Measurements from ENCODE around the gene ZNF74. TPM values are rescaled to one million over a fixed set of nuclear protein-coding genes. Genes with fewer than 3 reads are reported as not detected.
A peak's percentile ranks its signal among the peaks of the same experiment; 100 is the strongest.

ZNF74 gene
- total and polyA plus RNA-seq, 12 donors, result 1.4 to 6.7 (median 4.4) TPM

DNA sequence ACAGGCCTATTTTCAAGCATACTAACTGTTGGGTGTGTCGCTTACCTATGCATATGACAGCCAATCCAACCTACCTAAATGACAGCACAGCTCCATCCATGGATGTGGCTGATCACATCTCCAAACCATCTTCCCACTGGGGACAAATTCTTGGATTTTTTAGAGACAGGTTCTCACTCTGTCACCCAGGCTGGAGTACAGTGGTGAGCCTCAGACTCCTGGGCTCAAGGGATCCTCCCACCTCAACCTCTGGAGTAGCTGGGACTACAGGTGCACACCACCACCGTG is 25.7 kb downstream of the ZNF74 start:
- H3K27ac ChIP-seq, result no peak overlapping the region
- H3K36me3 ChIP-seq, result no peaks in the 10 kb centered on the region
- H3K9me3 ChIP-seq, result no peaks in the 10 kb centered on the region
- TF ChIP-seq, protein P1, sequence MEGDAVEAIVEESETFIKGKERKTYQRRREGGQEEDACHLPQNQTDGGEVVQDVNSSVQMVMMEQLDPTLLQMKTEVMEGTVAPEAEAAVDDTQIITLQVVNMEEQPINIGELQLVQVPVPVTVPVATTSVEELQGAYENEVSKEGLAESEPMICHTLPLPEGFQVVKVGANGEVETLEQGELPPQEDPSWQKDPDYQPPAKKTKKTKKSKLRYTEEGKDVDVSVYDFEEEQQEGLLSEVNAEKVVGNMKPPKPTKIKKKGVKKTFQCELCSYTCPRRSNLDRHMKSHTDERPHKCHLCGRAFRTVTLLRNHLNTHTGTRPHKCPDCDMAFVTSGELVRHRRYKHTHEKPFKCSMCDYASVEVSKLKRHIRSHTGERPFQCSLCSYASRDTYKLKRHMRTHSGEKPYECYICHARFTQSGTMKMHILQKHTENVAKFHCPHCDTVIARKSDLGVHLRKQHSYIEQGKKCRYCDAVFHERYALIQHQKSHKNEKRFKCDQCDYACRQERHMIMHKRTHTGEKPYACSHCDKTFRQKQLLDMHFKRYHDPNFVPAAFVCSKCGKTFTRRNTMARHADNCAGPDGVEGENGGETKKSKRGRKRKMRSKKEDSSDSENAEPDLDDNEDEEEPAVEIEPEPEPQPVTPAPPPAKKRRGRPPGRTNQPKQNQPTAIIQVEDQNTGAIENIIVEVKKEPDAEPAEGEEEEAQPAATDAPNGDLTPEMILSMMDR (IDR thresholded peaks at IDR 0.05), result no peak
- peaks cover 13 to 32% (median 25%) of the 10 kb centered on the region in 9 donors for H3K4me1 ChIP-seq
- H3K4me3 ChIP-seq, result no peak overlapping the region
- WGBS, 2 donors, result 99 to 100% methylated on average over 2 of the region's 2 CpGs
- DNase-seq, result no peak
- no peak for ATAC-seq
- peaks cover 0 to 10% (median 0%) of the 10 kb centered on the region in 7 donors for H3K27me3 ChIP-seq
- intact Hi-C loops (cut with DNase I), result loop anchor here in 9 of 10 donors (2.0 to 10.0 kb wide), 8 partner anchors 35 to 278 kb away; no protein-coding TSS in a partner anchor

DNA sequence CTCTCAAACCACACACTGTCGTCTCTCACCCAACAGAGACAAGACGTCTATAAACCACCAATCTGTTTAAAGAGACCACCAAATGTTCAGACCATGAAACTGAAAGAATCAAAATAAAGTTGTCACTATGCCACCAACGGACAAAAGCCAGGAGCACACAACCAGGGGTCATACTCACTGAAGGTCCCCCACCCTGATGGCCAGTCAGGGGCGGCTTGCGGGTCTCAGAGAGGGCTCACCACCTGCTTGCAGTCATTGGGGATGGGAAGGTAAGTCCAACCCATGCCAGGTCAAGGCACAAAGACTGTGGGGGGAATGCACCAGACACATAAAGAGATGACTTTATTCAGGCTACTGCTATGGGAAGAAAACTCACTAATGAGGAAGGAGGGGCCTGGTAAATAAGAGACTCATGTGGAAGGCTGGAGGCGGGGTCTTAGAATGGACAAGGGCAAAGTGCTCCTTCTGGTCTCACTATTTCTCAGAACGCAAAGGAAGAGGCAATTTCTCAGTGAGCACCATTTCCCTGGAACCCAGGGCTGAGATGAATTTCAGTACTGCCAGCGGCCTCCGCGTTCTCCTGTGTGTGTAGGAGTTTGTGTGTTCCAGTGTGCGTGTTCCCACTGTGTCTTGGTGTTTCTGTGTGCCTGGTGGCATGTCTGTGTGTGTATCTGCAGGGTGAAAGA is 26.3 kb downstream of the ZNF74 start:
- ATAC-seq (no peak), DNase-seq (no peak)
- WGBS, 2 donors, result 96 to 97% methylated on average over 11 of the region's 11 CpGs
- Histone ChIP-seq H3K4me1 (peaks cover 13 to 35% (median 26%) of the 10 kb centered on the region in 9 donors), H3K27ac (no peak overlapping the region), H3K27me3 (peaks cover 0 to 17% (median 0%) of the 10 kb centered on the region in 7 donors), H3K9me3 (no peaks in the 10 kb centered on the region), H3K4me3 (no peak overlapping the region), H3K36me3 (peaks cover 0 to 6% (median 0%) of the 10 kb centered on the region in 9 donors)
- intact Hi-C loops (cut with DNase I), result loop anchor here in 4 of 10 donors (2.0 to 10.0 kb wide), 4 partner anchors 35 to 145 kb away; partner anchors contain the start of gene KLHL22 (in 1 of the 4)
- TF ChIP-seq, protein P1 (IDR thresholded peaks at IDR 0.05), result no peak

DNA sequence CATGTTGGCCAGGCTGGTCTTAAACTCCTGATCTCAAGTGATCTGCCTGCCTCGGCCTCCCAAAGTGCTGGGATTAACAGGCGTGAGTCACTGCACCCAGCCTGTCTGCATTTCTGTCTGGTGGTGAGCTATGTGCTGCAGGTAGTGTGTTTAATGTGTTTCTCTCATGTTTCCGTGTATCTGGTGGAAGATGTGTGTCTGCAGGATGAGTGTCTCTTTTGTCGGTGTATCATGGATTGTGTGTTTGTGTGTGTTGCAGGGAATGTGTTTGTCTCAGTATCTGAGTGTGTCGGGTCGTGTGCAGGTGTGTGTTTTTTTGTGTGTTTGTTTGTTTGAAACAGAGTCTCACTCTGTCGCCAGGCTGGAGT is 27.5 kb downstream of the ZNF74 start:
- Histone ChIP-seq H3K36me3 (peaks cover 0 to 11% (median 0%) of the 10 kb centered on the region in 9 donors), H3K4me3 (no peak overlapping the region), H3K9me3 (no peaks in the 10 kb centered on the region), H3K4me1 (peaks cover 14 to 42% (median 28%) of the 10 kb centered on the region in 9 donors), H3K27me3 (peaks cover 0 to 27% (median 0%) of the 10 kb centered on the region in 7 donors), H3K27ac (no peak overlapping the region)
- no peak for ATAC-seq
- no peak for DNase-seq
- TF ChIP-seq, protein P1 (IDR thresholded peaks at IDR 0.05), result no peak
- intact Hi-C loops (cut with DNase I), result loop anchor here in 4 of 10 donors (2.0 to 10.0 kb wide), 4 partner anchors 33 to 143 kb away; partner anchors contain the start of gene KLHL22 (in 1 of the 4)
- WGBS, 2 donors, result 94 to 97% methylated on average over 7 of the region's 7 CpGs

DNA sequence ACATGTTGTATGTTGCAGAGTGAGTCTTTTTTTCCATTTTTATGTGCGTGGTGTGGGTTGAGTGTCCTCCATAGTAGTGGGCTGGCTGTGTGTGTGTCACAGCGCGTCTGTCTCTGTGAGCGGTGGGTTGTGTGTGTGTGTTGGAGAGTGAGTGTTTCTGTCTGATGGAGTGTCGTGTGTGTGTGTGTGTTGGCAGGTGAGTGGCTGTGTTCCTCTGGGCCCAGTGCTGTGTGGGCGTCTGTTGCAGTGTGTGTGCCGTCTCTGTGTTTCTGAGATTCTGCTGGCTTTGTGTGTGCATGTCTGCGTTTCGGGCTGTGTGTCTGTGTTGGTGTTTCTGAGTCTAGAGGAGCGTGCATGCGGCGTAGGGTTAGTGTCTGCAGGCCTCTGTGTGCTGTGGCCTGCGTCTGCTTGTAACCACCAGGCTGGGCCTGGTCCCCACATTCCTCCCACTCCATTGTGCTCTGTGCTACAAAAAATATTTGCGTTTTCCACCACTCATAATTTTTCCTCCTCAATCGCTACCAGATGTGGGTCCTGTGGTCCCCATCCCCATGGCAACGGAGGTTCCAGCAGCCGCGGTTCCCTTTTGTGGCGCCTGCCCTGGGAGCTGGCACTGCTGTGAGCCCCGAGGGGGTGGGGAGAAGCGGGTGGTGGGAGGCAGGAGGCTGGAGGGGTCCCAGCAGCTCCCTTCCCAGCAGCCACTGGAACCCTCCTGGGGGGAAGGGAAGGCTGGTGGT is 28.5 kb downstream of the ZNF74 start:
- no peak for ATAC-seq
- TF ChIP-seq, protein P1 (IDR thresholded peaks at IDR 0.05), result no peak
- DNase-seq, result no peak
- peaks cover 0 to 17% (median 0%) of the 10 kb centered on the region in 9 donors for H3K36me3 ChIP-seq
- no peaks in the 10 kb centered on the region for H3K9me3 ChIP-seq
- WGBS, 2 donors, result 63 to 70% methylated on average over 21 of the region's 21 CpGs
- peaks cover 14 to 42% (median 28%) of the 10 kb centered on the region in 9 donors for H3K4me1 ChIP-seq
- intact Hi-C loops (cut with DNase I), result loop anchor here in 3 of 10 donors (5.0 to 10.0 kb wide), 3 partner anchors 35 to 142 kb away; partner anchors contain the start of gene KLHL22 (in 1 of the 3)
- H3K27ac ChIP-seq, result peak overlapping the region in 3 of 10 donors; percentile 7 to 22 (median 15)
- peaks cover 0 to 37% (median 0%) of the 10 kb centered on the region in 7 donors for H3K27me3 ChIP-seq
- H3K4me3 ChIP-seq, result no peak overlapping the region
